ENCODE results near the gene SPNS2.
A peak's percentile ranks its signal among the peaks of the same experiment; 100 is the strongest.

The SPNS2 gene
- 0 to 0.98 (median 0.42) reads per million in 4 experiments for total RNA-seq

DNA sequence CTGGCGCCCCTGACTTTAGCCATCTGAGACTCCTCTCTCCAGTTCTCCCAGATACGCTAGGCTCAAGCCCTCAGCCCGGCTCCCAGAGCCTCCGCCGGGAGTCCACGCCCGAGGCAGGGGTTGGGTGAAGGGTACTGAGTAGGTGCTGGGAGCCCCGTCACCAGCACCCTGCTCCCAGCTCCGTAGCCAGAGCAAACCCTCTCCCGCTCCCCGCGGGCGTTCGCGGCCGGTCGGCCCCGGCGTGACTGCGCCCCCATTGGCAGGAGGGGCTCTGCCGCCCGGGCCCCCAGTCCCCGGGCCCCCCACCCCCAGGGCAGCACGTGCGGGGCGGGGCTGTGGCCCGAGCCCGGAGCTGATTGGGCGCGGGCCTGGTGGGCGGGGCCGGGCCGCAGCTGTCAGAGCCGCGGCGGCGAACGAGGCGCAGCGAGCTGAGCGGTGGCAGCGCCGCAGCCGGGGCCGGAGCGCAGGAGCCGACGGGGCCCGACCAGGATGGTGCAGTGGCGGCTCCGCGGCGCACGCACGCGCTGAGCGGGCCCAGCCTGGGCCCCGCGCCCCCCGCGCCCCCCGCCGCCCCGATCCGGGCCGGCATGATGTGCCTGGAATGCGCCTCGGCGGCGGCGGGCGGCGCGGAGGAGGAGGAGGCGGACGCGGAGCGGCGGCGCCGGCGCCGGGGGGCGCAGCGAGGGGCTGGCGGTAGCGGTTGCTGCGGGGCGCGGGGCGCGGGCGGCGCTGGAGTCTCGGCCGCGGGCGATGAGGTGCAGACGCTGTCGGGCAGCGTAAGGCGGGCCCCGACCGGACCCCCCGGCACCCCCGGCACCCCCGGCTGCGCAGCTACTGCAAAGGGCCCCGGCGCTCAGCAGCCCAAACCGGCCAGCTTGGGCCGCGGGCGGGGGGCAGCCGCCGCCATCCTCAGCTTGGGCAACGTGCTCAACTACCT, at the start of gene SPNS2:
Gene SPNS2 (plus strand): TSS at position 421 of the 937 bp plus-strand sequence. CDS start 167 bp downstream, at position 588.
- DNase-seq = peak; percentile 53

- no peak for DNase-seq
These were observed 48.9 kb upstream of the SPNS2 start for GRCh38 chr17:4449736-4450135.

- no peak for DNase-seq
These were observed 47.9 kb upstream of the SPNS2 start for GRCh38 chr17:4450710-4451316.

GRCh38 chr17:4453812-4454591, 44.7 kb upstream of the SPNS2 start:
- no peak for DNase-seq

DNA sequence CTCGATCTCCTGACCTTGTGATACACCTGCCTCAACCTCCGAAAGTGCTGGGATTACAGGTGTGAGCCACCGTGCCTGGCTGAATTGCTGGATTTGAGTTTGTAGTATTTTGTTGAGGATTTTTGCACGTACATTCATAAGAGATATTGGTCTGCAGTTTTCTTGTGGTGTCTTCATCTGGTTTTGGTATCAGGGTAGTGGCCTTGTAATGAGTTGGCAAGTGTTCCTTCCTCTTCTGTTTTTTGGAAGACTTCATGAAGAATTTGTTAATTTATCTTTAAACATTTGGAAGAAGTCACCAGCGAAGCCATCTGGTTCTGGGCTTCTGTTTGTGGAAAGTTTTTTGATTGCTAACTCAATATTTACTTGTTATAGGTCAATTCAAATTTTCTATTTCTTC, 38.0 kb upstream of the SPNS2 start:
- DNase-seq = no peak

GRCh38 chr17:4463818-4464476, 34.7 kb upstream of the SPNS2 start:
- DNase-seq = no peak

- DNase-seq = no peak
These were observed 32.9 kb upstream of the SPNS2 start for GRCh38 chr17:4465786-4466185.

GRCh38 chr17:4467287-4467686, 31.4 kb upstream of the SPNS2 start:
- DNase-seq = no peak

DNA sequence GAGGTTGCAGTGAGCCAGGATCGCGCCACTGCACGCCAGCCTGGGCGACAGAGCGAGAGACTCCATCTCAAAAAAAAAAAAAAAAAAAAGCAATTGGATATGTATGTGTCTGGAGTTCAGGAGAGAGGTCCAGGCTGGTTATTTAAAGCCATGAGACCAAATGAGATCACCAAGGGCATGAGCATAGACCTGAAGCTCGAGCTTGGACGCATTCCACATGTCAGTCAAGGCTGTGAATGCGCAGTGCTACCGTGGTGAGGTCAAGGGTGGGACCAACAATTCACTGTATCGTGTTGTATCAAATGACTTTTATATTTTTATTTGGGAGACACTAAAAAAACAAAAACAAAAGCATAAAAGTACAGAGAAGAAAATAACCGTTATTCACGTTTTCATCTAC, 29.1 kb upstream of the SPNS2 start:
- no peak for DNase-seq

- DNase-seq = no peak
These were observed 26.4 kb upstream of the SPNS2 start for GRCh38 chr17:4472286-4472685.

DNA sequence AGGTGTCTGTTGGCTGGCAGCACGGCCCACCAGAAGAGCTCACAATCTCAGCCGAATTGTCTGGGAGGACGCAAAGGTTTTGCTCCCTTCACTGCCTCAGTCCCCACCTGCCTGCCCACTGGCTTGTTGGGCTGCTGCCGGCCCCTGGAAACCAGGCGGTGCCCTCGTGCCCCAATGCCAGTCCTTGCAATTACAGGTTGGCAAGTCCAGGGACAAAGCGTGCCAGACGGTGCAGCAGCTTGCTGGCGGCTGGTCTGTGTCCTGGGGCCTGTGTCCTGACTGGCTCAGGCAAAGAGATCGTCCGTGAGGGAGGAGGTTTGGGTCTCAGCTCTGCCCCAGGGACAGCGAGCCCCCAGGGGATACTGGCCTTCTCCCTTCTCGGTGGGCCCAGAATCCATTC, 24.6 kb upstream of the SPNS2 start:
- no peak for DNase-seq

DNA sequence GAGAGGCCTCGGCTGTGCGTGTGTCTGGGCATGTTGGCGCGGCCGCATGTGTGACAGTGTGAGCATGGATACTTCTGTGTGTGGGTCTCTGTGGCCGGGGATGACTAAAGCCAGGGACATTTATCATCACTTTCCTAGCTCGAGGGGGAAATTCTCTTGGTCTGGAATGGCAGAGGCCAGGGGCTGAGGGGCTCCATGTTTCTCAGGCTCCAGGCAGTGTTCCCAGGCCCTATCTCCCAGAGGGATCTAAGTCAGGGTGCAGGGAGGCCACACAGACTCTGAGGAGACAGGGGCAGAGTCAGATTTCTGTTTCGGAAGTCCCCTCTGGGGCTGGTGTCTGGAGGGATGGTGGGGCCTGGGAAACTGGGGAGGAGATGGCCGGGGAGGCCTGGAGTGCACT, 23.7 kb upstream of the SPNS2 start:
- no peak for DNase-seq

- DNase-seq = no peak
These were observed 23.2 kb upstream of the SPNS2 start for GRCh38 chr17:4475463-4475862.

GRCh38 chr17:4476017-4476416, 22.7 kb upstream of the SPNS2 start:
- DNase-seq = no peak

- no peak for DNase-seq
These were observed 22.1 kb upstream of the SPNS2 start for GRCh38 chr17:4476511-4477070.

- no peak for DNase-seq
These were observed 21.4 kb upstream of the SPNS2 start for GRCh38 chr17:4477255-4477791.

DNA sequence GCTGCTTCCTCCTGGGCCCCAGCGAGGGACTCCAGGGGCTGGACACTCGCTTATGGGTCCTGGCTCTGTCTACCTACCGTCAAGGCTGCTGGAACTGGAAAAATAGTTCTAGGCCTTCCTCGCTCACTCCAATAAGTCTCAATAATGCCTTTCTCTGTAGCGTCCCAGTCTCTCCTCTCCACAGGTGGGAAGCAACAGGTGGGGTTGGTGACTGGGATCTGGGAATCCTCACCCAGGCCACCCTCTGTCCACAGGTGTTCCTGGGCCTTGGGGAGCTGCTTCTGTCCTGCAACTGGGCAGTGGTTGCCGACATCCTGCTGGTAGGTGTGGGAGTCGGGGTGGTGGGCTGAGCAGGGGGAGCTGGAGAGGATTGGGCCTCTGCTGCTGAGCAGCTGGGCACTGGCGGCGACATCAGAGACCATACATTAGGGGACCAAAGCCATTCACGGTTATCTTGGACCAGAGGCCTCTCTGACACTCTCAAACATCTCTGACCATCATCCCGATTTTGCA, 20.3 kb upstream of the SPNS2 start:
- DNase-seq = no peak

GRCh38 chr17:4479340-4479981, 19.2 kb upstream of the SPNS2 start:
- no peak for DNase-seq

GRCh38 chr17:4479982-4480751, 18.5 kb upstream of the SPNS2 start:
- DNase-seq = no peak
